Thyroid gland (tissue), 4 donors: ENCODE data around the gene ARTN.

ENCODE experiments used
- CTCF ChIP-seq, 6 experiments: fragments of 200-600 bp in 3 of 6; fragments of 450-650 bp in 3 of 6; sonication (generic) in 3 of 6; IDR thresholded peaks; one replicate each; pipeline ENCODE4 v1.5.1; 2016 to 2019; ENCODE audit warnings: antibody characterized with exemption in 6 of 6, mild to moderate bottlenecking in 2 of 6, inconsistent platforms in 1 of 6, moderate library complexity in 1 of 6
- POLR2A ChIP-seq, 2 donors: fragments of 450-650 bp; IDR thresholded peaks; one replicate each; pipeline ENCODE4 v1.6.1; 2017; ENCODE audit warnings: antibody characterized with exemption in 2 of 2, mild to moderate bottlenecking in 2 of 2, moderate library complexity in 1 of 2

DNA sequence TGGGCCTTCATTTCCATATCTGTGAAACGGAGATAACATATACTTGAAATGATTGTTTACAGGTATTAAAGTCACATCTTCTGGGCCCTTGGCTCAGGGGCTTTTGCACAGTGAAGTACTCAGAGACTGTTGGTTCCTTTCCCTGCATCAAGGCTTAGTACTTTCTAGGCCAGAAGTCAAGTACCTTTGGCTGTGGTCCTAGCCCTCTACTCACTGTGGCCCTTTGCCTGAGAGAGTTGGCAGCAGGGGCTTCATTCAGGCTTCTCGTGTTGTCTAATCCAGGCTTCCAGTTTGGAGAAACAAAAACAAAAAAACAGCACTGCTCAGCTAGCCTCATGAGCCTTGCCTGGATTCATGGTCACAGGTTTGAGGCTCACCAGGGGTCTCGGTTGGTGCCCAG lies 28.1 kb downstream of the ARTN start:
- TF ChIP-seq CTCF (IDR thresholded peaks at IDR 0.05) (no peak), POLR2A (IDR thresholded peaks at IDR 0.05) (no peak)
